Testis (tissue), 2 donors: ENCODE results near the gene SLC16A12.

ENCODE experiments used
- POLR2A ChIP-seq: fragments of 450-650 bp; IDR thresholded peaks from one replicate; pipeline ENCODE4 v1.6.1; 2017; ENCODE audit warnings: antibody characterized with exemption, mild to moderate bottlenecking, moderate library complexity
- TF ChIP-seq, protein P1 (sequence below), 3 experiments: fragments of 450-650 bp in 2 of 3; fragments of 200-600 bp in 1 of 3; sonication (generic) in 1 of 3; IDR thresholded peaks; one replicate each; pipeline ENCODE4 v1.5.1; 2016 to 2019; ENCODE audit warnings: antibody characterized with exemption in 3 of 3, mild to moderate bottlenecking in 2 of 3, moderate library complexity in 1 of 3

DNA sequence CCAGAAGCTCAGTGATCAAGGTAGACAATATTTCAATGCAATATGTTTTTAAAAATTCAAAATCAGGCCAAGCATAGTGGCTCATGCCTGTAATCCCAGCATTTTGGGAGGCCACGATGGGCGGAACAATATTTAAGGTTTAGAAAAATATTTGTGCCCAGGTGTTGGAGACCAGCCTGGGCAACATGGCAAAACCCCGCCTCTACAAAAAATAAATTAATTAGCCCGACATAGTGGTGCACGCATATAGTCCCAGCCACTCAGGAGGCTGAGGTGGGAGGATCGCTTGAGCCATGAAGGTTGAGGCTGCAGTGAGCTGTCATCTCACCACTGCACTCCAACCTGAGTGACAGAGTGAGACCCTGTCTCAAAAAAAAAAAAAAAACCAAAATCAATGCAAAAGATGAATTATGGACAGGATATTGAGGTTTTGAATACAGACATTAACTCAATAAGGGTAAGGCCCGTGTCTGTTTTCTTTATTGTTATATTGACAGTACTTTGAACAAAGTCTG is 121.9 kb downstream of the SLC16A12 start:
- no peak for TF ChIP-seq POLR2A
- TF ChIP-seq, protein P1, sequence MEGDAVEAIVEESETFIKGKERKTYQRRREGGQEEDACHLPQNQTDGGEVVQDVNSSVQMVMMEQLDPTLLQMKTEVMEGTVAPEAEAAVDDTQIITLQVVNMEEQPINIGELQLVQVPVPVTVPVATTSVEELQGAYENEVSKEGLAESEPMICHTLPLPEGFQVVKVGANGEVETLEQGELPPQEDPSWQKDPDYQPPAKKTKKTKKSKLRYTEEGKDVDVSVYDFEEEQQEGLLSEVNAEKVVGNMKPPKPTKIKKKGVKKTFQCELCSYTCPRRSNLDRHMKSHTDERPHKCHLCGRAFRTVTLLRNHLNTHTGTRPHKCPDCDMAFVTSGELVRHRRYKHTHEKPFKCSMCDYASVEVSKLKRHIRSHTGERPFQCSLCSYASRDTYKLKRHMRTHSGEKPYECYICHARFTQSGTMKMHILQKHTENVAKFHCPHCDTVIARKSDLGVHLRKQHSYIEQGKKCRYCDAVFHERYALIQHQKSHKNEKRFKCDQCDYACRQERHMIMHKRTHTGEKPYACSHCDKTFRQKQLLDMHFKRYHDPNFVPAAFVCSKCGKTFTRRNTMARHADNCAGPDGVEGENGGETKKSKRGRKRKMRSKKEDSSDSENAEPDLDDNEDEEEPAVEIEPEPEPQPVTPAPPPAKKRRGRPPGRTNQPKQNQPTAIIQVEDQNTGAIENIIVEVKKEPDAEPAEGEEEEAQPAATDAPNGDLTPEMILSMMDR (IDR thresholded peaks at IDR 0.05): no peak
